GM12878 (cell line): ENCODE data around the gene NCMAP. TPM values are rescaled to one million over a fixed set of nuclear protein-coding genes. Genes with fewer than 3 reads are reported as not detected.

Source experiments
- ATAC-seq: fragments of 200-7000 bp; cut with Tn5 transposase; 3 replicates; pipeline ENCODE4 v1.9.1; 2020; ENCODE audit warnings: mild to moderate bottlenecking, moderate library complexity
- BruUV-seq: library from RNA; stranded (reverse); fragments of 400-500 nt; replicated peaks from 2 replicates; lab custom pipeline; 2021; lab: Mats Ljungman, UMichigan
- CTCF ChIA-PET: fragments of 300-600 bp; sonication (Branson Sonifier 250); formaldehyde crosslinking; extraction: SDS; loops from one replicate; lab custom pipeline; 2021; ENCODE audit warnings: inconsistent platforms; lab: Yijun Ruan, JAX
- POLR2A ChIA-PET: fragments of 350-600 bp; formaldehyde crosslinking; extraction: SDS; loops from one replicate; lab custom pipeline; 2021; ENCODE audit warnings: inconsistent platforms; lab: Charles Lee
- RAD21 ChIA-PET: fragments of 300-600 bp; sonication (Branson Sonifier 250); formaldehyde crosslinking; loops from one replicate; lab custom pipeline; 2023; ENCODE audit warnings: antibody characterized with exemption; ENCODE audit not compliant: unreplicated experiment; lab: Charles Lee
- SMC1A ChIA-PET: fragments of 300-600 bp; sonication (Branson Sonifier 250); formaldehyde crosslinking; loops from one replicate; lab custom pipeline; 2023; ENCODE audit not compliant: unreplicated experiment, uncharacterized antibody; lab: Charles Lee
- DNase-seq: peaks from one replicate; pipeline ENCODE4 v3.0.0-alpha.2; 2011; ENCODE audit warnings: low read depth, low spot score
- FAIRE-seq: peaks from 3 replicates; lab custom pipeline; 2011; peaks lifted over from hg19 to GRCh38; lab: Jason Lieb, UNC
- H2AFZ ChIP-seq: 2 replicates; pipeline ENCODE4 v1.6.0; 2011; ENCODE audit warnings: low read depth, low read length, control low read depth; ENCODE audit not compliant: control insufficient read depth
- H3K27ac ChIP-seq: 2 replicates; pipeline ENCODE4 v1.5.1; 2011; ENCODE audit warnings: control low read depth; ENCODE audit not compliant: control insufficient read depth, insufficient read depth
- H3K27me3 ChIP-seq, 2 experiments: replicated peaks in 1 of 2; 2 replicates each; pipeline versions ENCODE4 v1.6.0 to v1.6.1; 2011; ENCODE audit warnings: low read length in 1 of 2; ENCODE audit not compliant: control insufficient read depth in 2 of 2, insufficient read depth in 2 of 2
- H3K36me3 ChIP-seq, 2 experiments: 2 replicates each; pipeline ENCODE4 v1.5.1; 2011; ENCODE audit warnings: low read length in 1 of 2; ENCODE audit not compliant: control insufficient read depth in 2 of 2, insufficient read depth in 2 of 2
- H3K4me1 ChIP-seq: 2 replicates; pipeline ENCODE4 v1.6.1; 2011; ENCODE audit warnings: mild to moderate bottlenecking, low read length, moderate library complexity, mixed read lengths; ENCODE audit not compliant: control insufficient read depth, insufficient read depth
- H3K4me2 ChIP-seq: 2 replicates; pipeline ENCODE4 v1.6.0; 2011; ENCODE audit warnings: control low read depth; ENCODE audit not compliant: control insufficient read depth, insufficient read depth
- H3K4me3 ChIP-seq: fragments of 200-600 bp; sonication (generic); 2 replicates; pipeline ENCODE4 v1.5.1; 2016
- H3K79me2 ChIP-seq: 2 replicates; pipeline ENCODE4 v1.6.0; 2011; ENCODE audit warnings: low read length; ENCODE audit not compliant: control insufficient read depth, insufficient read depth
- H3K9ac ChIP-seq: 2 replicates; pipeline ENCODE4 v1.8.0; 2011; ENCODE audit warnings: low read length, control low read depth, mixed read lengths; ENCODE audit not compliant: control insufficient read depth, insufficient read depth
- H3K9me3 ChIP-seq: replicated peaks from 3 replicates; pipeline ENCODE4 v1.5.1; 2011; ENCODE audit warnings: mild to moderate bottlenecking, low read length; ENCODE audit not compliant: control insufficient read depth, insufficient read depth
- H4K20me1 ChIP-seq: 2 replicates; pipeline ENCODE4 v1.6.0; 2011; ENCODE audit not compliant: control insufficient read depth, insufficient read depth
- ATF2 ChIP-seq: IDR thresholded peaks from 2 replicates; pipeline ENCODE4 v1.6.1; 2012; ENCODE audit warnings: low read length, inconsistent platforms
- CREB1 ChIP-seq: IDR thresholded peaks from 2 replicates; pipeline ENCODE4 v1.6.1; 2012; ENCODE audit warnings: low read depth, mild to moderate bottlenecking, inconsistent platforms
- EP300 ChIP-seq, 2 experiments: fragments of 150-350 bp in 1 of 2; IDR thresholded peaks; 2 replicates each; pipeline ENCODE4 v1.6.1; 2011 to 2012; ENCODE audit warnings: low read depth in 2 of 2, low read length in 2 of 2, borderline replicate concordance in 1 of 2, improper control_type of control experiment in 1 of 2, inconsistent platforms in 1 of 2; ENCODE audit not compliant: control insufficient read depth in 1 of 2
- ETV6 ChIP-seq, 2 experiments: fragments of 450-650 bp in 1 of 2; IDR thresholded peaks in 1 of 2; conservative IDR thresholded peaks in 1 of 2; 2 replicates each; pipeline ENCODE4 v1.6.1; 2014; ENCODE audit warnings: antibody characterized with exemption in 1 of 2, borderline replicate concordance in 1 of 2, low read depth in 1 of 2, mild to moderate bottlenecking in 1 of 2, moderate library complexity in 1 of 2
- JUNB ChIP-seq: IDR thresholded peaks from 2 replicates; pipeline ENCODE4 v1.6.1; 2016; ENCODE audit warnings: antibody characterized with exemption, mild to moderate bottlenecking
- MEF2B ChIP-seq: fragments of 450-650 bp; IDR thresholded peaks from 2 replicates; pipeline ENCODE4 v1.6.1; 2018; ENCODE audit warnings: mild to moderate bottlenecking, moderate library complexity; ENCODE audit not compliant: partially characterized antibody, poor library complexity, severe bottlenecking
- PRDM15 ChIP-seq: fragments of 450-650 bp; formaldehyde crosslinking; IDR thresholded peaks from 2 replicates; pipeline ENCODE4 v1.4.0; 2020; ENCODE audit warnings: mild to moderate bottlenecking, moderate library complexity
- SMC3 ChIP-seq: IDR thresholded peaks from 2 replicates; pipeline ENCODE4 v1.6.1; 2011; ENCODE audit warnings: low read length, improper control_type of control experiment, borderline replicate concordance
- ZNF592 ChIP-seq: fragments of 450-650 bp; IDR thresholded peaks from 2 replicates; pipeline ENCODE4 v1.6.1; 2017; ENCODE audit warnings: mild to moderate bottlenecking, moderate library complexity
- WGBS: methylation state at CpG from one replicate; pipeline ENCODE4 v1.1.6; 2016; ENCODE audit warnings: low lambda C conversion rate; ENCODE audit not compliant: insufficient replicate concordance, insufficient coverage; ENCODE audit errors: missing lambda C conversion rate; 5-methylcytosine and 5-hydroxymethylcytosine counted together
- in situ Hi-C: fragments of 300-500 bp; cut with MboI; formaldehyde crosslinking; loops from 9 replicates; pipeline ENCODE4 v1.14.3; 2018; ENCODE audit warnings: mixed read lengths
- intact Hi-C: fragments of 100-400 bp; cut with micrococcal nuclease; formaldehyde crosslinking; loops from one replicate; pipeline ENCODE4 v1.14.2; 2022; ENCODE audit not compliant: unreplicated experiment
- polyA plus RNA-seq, 11 experiments: library from polyadenylated mRNA; depleted of rRNA in 4 of 11; unstranded in 6 of 11; stranded (reverse) in 5 of 11; fragments of >200 nt; fragmentation: Nextera tagmentation in 4 of 11; fragmentation: Illumina TruSeq in 1 of 11; extraction: Ambion mirVana in 4 of 11; extraction: Trizol in 1 of 11; gene quantifications; 1 replicate in 1 of 11; 2 replicates in 10 of 11; pipeline versions ENCODE4 v1.2.1 to v1.2.3, GENCODE V29; 2011 to 2016; ENCODE audit warnings: inconsistent platforms in 2 of 11, missing spikeins in 2 of 11, low read depth in 1 of 11
- total RNA-seq, 4 experiments: library from RNA; depleted of rRNA in 3 of 4; stranded (reverse); fragments of >200 nt in 3 of 4; fragmentation: Illumina TruSeq in 1 of 4; extraction: Trizol in 1 of 4; gene quantifications; 2 replicates each; pipeline versions ENCODE4 v1.2.1 to v1.2.3, GENCODE V29; 2013 to 2021
- TF ChIP-seq, protein P1 (sequence below), 3 experiments: IDR thresholded peaks in 2 of 3; conservative IDR thresholded peaks in 1 of 3; 2 replicates each; pipeline ENCODE4 v1.5.1; 2011; ENCODE audit warnings: low read depth in 3 of 3, low read length in 3 of 3, mild to moderate bottlenecking in 3 of 3, control low read depth in 2 of 3, moderate library complexity in 2 of 3, inconsistent platforms in 1 of 3, mixed read lengths in 1 of 3; ENCODE audit not compliant: control insufficient read depth in 2 of 3, insufficient read depth in 1 of 3; ENCODE audit errors: extremely low read depth in 1 of 3

Gene NCMAP
- total and polyA plus RNA-seq, 10 of the 15 experiments (the other 5 are each of a cell fraction or from before 2014, with no cell fraction given) = not detected

GRCh38 chr1:24621121-24621520 lies 65.2 kb downstream of the NCMAP start (continued):
- no peak for TF ChIP-seq PRDM15
- TF ChIP-seq, protein P1, sequence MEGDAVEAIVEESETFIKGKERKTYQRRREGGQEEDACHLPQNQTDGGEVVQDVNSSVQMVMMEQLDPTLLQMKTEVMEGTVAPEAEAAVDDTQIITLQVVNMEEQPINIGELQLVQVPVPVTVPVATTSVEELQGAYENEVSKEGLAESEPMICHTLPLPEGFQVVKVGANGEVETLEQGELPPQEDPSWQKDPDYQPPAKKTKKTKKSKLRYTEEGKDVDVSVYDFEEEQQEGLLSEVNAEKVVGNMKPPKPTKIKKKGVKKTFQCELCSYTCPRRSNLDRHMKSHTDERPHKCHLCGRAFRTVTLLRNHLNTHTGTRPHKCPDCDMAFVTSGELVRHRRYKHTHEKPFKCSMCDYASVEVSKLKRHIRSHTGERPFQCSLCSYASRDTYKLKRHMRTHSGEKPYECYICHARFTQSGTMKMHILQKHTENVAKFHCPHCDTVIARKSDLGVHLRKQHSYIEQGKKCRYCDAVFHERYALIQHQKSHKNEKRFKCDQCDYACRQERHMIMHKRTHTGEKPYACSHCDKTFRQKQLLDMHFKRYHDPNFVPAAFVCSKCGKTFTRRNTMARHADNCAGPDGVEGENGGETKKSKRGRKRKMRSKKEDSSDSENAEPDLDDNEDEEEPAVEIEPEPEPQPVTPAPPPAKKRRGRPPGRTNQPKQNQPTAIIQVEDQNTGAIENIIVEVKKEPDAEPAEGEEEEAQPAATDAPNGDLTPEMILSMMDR (IDR thresholded peaks at IDR 0.05 in 2 of 3, conservative IDR thresholded peaks at IDR 0.05 in 1 of 3; ENCODE audit: control insufficient read depth in 2 of 3, extremely low read depth in 1 of 3, insufficient read depth in 1 of 3, low read depth in 3 of 3, low read length in 3 of 3) = no peak
- no peak for TF ChIP-seq EP300 (IDR thresholded peaks at IDR 0.05; ENCODE audit: borderline replicate concordance in 1 of 2, control insufficient read depth in 1 of 2, low read depth in 2 of 2, low read length in 2 of 2)
- TF ChIP-seq CREB1 = no peak

DNA sequence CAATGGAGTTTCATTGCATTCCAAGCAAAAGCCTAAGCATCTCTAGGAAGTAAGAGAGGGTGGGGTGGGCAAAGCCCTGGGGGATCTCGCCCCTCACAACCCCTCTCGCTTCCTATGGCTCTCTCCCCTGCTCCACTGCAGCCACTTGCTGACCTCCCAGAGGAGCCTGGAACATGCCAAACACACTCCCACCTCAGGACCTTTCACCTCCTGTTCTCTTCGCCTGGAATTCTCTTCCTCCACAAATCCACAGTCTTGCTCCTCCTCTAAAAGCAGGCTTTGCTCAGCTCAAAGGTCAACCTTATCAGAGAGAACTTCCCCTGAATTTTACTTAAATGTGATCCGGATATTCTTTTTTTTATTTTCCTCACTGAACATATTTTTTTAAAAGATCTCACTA lies 66.3 kb downstream of the NCMAP start:
- intact Hi-C loops = no loop called here
- ChIA-PET SMC1A (interaction anchor here (0.6 kb wide), 1 partner anchor 62 kb away, joined by 3 read pairs; no protein-coding TSS in a partner anchor), RAD21 (no interaction called here), CTCF (no interaction called here), POLR2A (no interaction called here)
- no peaks in the 10 kb centered on the region for H3K36me3 ChIP-seq
- H3K27ac ChIP-seq = no peak overlapping the region
- H3K4me3 ChIP-seq = no peak overlapping the region
- H3K79me2 ChIP-seq = no peaks in the 10 kb centered on the region
- H3K27me3 ChIP-seq = peaks cover 0 to 1% of the 10 kb centered on the region in 2 experiments; a peak in 1 of 4 replicates
- H3K9ac ChIP-seq = no peak overlapping the region
- H3K4me1 ChIP-seq = no peaks in the 10 kb centered on the region
- BruUV-seq = no TSS peak
- 24% methylated on average over 4 of the region's 4 CpGs for WGBS
- H3K4me2 ChIP-seq = no peak overlapping the region
- H2AFZ ChIP-seq = no peak overlapping the region
- no peak for ATAC-seq
- no peaks in the 10 kb centered on the region for H3K9me3 ChIP-seq
- no peak for FAIRE-seq
- DNase-seq = no peak
- H4K20me1 ChIP-seq = no peaks in the 10 kb centered on the region
- in situ Hi-C loops = no loop called here
- TF ChIP-seq ZNF592 = no peak
- TF ChIP-seq SMC3 = no peak
- no peak for TF ChIP-seq ATF2
- TF ChIP-seq ETV6 (conservative IDR thresholded peaks at IDR 0.05 in 1 of 2, IDR thresholded peaks at IDR 0.05 in 1 of 2; ENCODE audit: borderline replicate concordance in 1 of 2, low read depth in 1 of 2) = no peak
- no peak for TF ChIP-seq JUNB
- TF ChIP-seq MEF2B = no peak
